Central memory CD4-positive, alpha-beta T cell (primary cell): Measurements from ENCODE around the gene AKAP6.

Experiments used
- DNase-seq: peaks from one replicate; pipeline ENCODE4 v3.0.0; 2022

The AKAP6 gene

DNA sequence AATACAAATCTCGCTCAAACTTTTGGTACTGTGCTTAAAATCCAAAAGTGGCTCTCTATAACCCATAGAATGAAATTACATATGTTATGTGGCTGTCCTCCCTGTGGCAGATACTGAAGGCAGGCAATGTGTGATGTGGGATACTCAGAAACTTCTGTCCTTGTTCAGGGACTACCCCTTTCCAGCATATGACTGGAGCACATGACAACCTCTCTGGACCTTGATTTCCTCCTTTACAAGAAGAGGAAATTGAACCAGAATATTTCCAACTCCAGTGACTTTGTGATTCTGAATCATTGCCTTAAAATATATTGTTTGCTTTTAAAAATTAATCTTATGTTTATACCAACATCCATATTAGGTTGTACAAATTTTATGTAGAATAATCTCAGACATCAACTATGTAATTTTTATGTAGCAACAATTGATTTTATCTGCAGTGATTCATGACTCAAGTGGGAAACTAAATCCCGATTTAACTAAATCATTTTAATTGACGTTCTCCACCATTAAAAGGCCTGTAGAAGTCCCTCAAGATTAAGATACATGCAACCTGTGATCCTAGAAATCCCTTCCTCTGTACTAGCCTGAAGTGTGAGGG is 162.4 kb downstream of the AKAP6 start:
- DNase-seq: no peak

DNA sequence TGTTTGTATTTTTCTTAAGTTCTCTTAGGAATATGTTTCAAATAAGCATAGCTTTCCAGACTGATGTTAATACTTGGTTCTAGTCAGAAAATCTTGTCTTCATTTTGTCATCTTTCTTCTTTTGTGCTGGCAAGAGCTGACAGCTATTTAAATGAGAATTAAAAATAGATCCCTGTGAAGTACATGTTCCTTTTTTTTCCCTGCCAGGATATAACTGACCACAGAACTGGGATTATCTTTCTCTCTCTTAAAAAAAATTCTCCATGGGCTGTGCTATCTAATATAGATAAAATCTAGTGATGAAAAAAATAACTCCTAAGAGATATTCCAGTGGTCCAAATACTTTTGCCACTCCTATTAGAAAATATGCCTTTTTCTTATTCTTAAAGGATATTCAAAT is 163.4 kb downstream of the AKAP6 start:
- DNase-seq: no peak

DNA sequence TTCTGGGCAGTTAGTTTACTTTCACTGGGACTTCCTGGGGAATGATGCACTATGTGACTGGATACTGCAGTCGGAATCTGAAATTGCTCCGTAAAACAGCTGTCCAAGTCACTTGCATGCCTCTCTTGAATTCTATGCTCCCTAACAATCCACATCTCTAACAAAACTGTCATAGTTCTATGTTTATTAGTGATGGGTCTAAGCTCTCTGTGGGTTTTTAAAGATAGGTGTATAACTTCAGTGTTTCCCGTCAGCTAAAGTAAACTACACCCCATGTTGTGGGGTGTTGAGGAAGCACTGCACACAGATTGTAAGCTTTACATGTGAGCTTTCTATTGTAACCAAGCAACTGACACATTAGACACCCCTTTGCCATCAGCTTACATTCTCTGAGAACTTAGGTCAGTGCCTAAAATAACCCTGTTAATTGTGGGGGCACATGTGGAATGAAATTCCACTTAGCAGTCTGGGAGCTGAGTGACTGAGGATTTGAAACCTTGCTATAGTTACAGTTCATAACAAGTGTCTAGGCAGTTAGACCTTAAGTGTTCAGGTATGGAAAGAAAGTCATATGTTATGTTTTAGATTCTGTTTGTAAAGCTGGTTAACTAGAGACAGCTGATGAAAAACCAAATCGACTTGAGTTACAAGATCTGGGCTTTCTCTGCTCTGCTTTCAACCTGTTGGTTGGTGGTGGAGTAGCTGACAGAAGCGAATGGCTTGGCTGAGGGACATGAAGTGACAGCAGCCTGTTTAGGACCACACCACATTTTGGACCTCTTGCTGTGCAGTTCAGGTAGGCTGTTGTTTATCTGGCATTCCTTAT is 165.7 kb downstream of the AKAP6 start:
- no peak for DNase-seq

DNA sequence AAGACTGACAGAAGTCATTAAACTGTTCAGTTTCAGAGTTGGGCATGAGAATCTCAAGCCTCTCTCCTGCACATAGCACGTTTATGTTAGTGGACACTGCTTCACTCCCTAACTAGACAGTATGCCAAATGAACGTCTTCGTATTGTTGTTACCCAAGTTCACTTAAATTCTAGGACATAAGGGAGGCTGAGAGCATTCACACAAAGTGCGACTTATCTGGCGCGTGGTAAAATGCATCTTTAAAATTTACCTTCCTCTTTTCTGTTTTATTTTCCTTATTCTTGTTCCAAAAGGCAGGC is 166.3 kb downstream of the AKAP6 start:
- DNase-seq: no peak

DNA sequence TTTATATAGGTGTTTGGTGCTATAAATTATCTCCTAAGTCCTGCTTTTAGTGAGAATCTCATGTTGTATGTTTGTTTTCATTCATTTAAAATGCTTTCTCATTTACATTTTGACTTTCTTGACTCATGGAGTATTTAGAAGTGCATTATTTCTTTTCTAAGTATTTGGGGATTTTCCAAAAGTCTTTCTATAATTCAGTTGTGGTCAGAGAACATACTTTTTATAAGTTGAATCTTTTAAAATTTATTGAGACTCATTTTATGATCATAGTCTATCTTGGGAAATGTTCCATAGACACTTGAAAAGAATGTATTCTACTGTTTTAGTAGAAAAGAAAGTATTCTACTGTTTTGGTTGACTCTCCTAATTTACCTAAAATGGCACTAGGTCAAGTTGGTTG is 168.2 kb downstream of the AKAP6 start:
- no peak for DNase-seq

DNA sequence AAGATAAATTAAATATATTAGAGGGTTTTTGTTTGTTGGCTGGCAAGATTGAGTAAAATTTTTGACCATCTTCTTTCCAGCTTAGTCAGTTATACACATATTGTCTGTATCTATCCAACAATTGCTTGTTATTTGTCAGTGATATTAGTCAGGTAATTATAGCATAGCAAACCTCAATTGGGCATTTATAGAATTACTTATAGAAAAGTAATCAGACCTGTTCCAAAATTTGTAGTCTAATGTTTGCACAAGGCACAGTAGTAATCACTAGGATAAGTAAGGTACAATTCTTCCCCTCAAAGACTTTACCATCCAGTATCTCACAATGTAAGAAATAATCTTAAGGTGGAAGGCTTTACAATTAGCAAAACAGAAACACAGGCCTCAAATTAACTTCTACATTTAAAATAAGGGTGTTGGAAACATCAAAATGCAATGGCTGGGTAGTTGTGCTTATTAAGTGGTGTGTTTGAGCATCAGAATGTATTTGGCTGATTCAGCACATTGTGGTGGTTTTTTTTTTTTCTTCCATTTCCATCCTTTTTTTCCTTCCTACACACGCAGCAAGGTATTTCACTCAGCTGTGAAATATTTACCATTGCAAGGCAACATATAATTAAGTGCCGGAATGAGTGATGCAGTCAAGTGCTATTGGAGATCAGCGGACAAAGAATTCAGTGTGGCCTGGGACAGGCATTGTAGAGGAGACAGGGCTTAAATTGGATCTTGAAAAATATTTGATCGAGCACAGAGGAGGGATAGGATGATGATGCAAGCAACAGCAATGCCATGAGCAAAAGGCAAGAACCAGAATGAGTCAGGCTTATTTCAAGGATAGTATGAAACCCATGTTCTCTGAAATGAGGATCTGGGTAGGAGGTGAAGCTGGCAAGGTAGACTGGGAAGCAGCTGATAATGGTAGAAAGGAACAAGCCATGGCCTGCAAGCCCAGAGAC is 178.2 kb downstream of the AKAP6 start:
- DNase-seq: no peak

DNA sequence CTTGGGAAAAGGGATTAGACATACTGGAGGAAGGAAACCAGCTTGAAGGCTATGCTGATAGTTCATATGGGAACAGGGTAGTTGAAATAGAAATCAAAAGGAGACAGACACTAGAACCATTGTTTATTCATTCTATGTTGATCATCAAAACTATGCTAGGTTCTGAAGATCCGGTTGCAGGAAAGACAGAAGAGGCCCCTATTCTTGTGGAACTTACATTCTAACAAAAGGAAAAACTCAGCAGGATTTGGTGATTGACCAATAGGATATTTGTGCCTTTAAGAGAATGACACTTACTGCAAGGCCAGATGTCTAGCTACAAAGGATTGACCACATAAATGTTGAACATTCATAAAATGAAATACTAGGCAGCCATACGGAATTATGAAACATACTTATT is 179.2 kb downstream of the AKAP6 start:
- DNase-seq: no peak

DNA sequence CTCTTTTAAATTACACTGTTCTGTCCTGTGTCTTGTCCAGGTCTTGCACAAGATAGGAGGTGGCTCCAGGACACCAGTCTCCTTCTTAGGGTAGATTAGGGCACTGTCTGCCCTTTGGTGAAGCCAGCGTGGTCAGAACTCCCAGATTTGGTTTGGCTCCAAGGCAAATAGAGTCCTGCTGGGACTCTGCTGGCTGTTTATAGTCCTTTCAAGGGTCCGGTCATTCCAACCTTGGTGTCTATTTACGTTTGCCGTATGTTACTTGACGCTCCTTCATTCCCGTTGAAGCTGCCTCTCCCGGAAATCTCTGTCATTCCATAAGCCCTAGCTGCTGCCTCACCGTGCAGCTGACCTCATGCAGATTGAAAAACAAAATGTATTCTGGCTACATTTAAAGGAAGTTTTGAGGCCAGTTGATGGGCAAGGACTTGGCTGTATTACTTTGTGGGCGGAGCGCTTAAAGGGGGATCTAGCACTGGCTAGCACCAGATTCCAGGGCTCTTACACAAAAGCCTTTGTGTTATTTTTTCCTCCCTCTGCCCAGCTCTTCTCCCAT is 180.6 kb downstream of the AKAP6 start:
- DNase-seq: no peak

DNA sequence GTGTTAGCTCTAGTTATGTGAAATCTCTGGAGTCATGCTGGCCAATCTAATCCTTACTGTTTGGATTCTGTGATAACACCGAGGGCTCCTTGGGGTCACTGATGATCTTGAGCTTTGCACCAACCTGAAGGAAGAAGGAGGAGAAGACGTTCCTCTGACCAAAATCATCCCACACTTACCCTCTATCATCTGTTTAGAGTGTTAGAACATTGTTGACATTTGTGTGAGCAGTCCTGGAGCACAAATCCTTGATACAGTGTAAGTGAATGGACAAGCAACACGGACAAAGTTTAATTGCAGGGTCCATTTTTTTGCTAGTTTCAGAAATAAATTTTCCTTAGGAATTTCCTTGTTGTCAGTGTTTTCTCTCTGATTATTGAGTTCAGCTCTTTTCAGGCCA is 181.7 kb downstream of the AKAP6 start:
- no peak for DNase-seq

DNA sequence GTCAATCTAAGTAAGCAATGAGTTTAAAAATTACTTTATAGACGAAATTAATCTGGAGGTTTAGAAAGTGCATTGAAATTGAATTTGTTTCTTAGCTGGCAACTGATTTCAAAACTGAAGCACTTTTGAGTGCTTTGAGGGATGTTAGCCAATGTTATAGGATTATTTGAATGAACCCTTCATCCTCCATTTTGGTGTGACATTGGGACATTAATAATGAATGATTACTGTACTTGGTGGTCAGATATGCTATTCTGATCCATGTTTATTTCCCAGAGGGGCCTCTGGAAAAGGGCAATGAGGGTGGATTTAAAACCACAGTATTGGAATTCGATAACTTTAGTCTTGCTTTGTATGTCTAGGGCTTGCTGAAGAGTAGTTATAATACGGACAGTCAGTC is 183.2 kb downstream of the AKAP6 start:
- DNase-seq: no peak

DNA sequence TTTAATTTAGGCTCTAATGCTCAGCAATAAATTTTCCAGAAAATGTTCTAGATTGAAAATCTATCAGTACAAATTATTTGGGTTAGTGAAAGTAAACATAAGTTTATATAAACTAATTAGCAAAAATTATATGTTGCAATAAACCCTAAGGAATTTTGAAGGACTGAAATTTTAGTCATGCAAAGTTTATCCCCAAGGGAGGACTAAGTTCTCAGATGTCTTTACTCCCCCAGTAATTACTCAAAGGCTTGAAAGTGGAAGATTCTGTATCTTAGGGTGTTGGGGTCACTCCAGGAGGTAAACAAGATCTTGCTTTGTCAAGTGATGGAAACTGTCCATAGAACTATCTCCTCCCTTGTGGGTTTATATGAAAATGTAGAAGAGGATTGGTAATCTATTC is 183.7 kb downstream of the AKAP6 start:
- no peak for DNase-seq

DNA sequence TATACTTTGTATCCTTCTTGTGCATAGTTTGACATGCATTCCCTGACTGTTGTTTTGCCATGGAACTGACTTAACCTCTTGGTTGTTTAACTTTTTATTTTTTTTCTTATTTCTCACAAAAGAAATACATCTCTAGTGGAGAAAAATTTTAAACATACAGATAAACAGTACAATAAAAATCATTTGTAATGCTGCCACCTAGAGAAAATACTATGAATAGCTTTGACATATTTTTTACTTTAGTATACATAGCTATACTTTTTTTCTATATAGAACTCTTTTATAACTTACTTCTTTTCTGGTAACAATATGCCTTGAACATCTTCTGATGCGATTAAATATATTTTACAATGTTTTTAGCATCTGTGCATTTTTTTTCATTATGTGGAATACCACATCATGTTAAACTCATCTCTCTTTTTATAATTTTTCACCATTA is 184.5 kb downstream of the AKAP6 start:
- no peak for DNase-seq

DNA sequence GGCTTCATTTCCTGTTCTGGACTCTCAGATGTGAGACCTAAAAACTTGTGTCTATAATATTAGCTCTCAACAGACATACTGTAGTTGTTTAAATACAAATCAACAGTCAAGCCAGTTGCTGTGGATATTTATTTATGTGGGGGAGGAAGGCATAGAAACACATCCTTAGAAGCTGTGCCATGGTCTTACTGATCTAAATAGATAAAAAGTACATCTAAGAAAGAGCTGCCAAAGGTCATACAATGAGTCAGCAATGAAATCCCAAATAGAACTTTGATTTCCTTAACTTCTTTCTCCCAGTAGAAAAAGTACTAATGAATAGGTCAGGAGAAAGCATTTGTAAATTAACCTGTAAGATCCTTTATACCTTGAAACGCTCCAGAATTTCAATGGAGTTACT is 185.1 kb downstream of the AKAP6 start:
- DNase-seq: no peak

DNA sequence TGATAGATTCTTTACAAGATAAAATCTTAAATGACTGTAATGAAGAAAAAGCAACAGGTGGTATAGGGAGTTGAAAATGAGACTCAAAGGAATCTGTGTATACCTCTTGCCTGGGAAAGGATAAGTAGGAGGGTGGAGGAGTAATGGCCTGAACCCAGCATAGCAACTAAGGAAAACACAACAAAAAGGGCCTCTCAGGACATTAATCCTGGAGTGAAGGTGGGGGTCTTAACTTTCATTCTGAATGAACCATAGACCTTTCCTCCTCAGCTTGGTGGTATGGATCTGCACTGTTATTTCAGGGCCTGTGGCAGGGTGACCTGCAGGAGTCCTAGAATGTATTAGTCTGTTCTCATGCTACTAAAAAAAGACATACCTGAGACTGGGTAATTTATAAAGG is 185.6 kb downstream of the AKAP6 start:
- DNase-seq: no peak

DNA sequence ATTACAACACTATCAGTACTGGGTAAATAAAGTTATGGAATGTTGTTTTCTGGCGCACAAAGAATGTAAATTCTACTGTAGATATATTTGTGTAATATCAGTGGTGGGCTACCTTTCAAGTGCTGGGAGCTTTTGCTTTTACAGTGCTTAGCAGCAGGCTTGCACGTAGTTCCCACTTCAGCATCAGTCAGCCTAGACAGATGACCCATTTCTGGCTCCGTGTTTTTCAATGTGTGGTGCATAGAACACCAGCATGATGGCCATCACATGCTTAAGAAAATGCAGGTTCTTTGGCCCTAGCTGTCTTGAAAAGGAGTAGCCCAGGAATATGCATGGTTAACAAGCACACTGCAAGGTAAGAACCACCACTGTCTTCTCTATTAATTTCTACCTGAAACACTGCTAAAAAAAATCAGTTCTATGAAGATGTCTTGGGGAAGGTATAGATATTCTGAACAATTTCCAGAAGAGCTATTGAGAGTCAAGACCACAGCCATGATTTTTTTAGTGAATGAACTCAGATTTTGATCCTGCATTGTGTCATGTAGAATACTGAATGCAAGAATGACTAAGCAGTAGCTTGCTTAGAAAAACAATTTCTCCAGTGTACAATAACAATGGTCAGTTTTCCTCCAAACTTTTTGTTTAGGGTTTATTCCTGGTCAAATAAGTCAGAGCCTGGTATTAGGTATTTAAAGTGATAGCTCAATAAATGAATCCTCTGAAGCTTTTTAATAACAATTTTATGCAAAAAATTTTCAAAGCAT is 195.7 kb downstream of the AKAP6 start:
- DNase-seq: no peak

DNA sequence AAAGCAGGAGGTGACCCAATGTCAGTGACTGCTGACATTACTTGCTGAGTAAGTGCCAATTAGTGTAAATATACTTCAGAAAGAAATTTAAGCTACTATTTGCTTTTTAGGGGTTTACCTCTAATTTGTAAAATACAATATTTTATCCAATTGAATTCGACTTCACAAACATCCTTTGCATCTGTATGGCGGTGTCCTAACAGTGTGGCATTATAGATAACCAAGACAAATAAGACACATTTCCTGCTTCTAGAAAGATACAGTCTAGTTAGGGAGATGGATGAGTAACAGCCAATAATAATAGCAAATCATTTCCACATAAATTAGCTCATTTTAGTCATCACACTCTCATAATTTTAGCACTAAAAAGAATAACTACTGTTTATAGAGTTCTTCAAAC is 196.5 kb downstream of the AKAP6 start:
- no peak for DNase-seq

DNA sequence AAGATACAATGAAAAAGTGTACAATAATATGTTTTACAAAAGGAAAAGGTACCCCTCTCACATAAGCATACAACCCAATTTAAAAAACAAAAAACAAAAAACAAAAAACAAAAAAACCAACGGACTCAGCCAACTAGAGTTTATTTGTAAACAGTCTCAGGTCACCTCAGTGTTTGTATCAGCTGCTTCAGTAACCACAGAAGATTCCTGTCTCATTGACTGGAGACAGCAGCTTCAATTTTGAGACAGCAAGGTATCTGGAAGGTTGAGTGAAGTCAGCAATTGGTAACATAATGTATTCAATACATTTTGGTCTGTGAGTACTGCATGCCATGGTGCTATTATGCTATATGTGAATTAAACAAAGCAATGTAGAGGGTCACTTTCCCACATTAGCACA is 201.7 kb downstream of the AKAP6 start:
- DNase-seq: no peak

DNA sequence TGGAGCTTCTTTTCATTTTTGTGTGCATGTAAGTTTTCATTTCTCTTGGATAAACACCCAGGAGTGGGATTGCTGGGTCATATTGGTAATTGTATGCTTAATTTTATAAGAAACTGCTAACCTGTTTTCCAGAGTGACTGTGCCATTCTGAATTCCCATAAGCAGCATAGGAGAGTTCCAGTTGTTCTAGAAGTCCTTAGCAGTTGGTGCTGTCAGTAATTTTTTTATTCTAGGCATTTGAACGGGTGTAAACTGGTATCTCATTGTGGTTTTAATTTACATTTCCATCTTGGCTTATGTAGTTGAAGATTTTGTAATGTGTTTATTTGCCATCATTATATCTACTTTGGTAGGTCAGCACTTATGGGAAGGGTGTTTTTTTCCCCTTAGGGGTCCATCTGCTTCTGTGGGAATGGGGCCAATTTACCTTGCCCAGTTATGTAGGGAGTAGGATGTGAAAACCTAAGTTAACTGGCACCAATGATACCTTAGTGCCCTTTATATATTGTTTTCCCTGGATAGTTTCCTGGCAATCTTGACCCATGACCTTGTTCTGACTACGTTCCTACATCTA is 202.9 kb downstream of the AKAP6 start:
- DNase-seq: no peak

DNA sequence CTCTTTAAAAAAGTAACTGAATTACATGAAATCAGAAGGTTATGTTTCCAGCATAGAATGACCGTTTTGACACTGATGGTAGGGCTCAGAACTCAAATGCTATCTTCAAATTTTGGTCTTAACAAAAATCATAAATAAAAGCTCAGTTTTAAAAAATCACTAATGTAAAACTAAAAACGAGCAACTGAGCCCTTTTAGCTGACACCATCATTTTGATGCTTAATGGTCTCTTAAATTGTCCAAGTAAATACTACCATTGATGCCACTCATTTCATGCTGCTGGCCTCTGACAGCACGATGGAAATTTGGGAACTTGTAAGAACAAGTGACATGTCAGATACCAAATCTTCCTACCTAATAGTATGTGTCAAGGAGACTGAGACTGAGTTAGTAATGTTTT is 205.0 kb downstream of the AKAP6 start:
- DNase-seq: no peak

DNA sequence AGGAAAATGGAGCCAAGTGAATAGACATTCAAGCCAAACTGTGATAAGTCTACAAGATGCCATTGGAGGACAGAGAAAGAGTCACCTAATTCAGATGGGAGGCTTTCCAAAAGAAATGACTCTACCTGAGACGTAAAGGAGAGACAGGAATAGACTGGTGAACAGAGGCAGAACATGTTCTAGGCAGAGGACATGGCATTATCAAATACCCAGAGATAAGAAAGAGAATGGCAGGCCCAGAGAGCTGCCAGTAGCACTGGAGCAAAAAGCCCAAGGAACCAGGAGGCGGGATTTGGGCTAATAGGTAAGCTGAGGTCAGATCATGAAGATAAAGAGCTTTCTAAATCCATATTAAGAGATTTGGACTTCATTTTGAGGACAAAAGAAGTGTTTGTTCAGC is 207.1 kb downstream of the AKAP6 start:
- no peak for DNase-seq

DNA sequence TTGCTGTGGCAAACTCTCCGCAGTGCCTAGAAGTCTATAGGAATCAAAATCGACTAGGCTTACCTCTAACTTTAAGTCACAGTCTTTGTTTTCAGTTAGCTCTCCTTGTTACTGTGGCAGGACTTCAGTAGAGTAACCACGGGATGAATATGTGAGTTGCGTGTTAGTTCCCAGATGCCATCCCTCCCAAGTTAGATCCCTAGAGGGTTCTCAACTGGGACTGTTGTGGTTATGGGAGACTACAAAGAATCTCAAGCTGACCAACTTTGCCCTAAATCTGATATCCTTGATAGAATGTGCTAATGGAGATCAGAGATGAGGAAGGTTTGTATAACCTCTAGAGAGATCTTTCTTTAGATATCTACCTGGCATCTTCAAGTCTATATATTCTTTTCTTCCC is 208.1 kb downstream of the AKAP6 start:
- DNase-seq: no peak

DNA sequence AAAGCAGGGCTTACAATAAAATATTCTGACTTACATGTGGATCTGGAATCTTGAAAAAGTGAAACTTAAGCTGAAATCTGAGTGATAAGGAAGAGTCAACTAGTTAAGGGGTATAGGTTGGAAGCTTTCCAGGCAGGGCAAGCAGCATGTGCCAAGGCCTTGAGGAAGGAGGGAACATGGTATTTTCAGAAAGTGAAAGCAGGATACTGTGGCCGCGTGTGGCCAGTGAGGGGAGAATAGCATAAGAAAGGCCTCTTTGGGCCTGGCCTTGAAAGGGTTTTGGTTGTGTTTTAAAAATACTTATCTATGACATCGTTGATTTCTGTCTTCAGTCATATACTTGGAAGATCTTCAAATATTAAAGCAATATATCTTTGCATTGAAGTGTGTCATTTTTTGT is 213.4 kb downstream of the AKAP6 start:
- no peak for DNase-seq
